Hematopoietic multipotent progenitor cell treated with erythropoietin and hydrocortisone succinate and interleukin-3 and kit ligand, for 6 days (in vitro differentiated cells): ENCODE results near the gene ENO3.

Experiments
- DNase-seq: peaks from one replicate; pipeline ENCODE4 v3.0.0-alpha.2; 2015

Gene ENO3

GRCh38 chr17:4951486-4951885, 567 bp downstream of the ENO3 start:
- no peak for DNase-seq

GRCh38 chr17:4953451-4953961, 2.6 kb downstream of the ENO3 start:
- no peak for DNase-seq

DNA sequence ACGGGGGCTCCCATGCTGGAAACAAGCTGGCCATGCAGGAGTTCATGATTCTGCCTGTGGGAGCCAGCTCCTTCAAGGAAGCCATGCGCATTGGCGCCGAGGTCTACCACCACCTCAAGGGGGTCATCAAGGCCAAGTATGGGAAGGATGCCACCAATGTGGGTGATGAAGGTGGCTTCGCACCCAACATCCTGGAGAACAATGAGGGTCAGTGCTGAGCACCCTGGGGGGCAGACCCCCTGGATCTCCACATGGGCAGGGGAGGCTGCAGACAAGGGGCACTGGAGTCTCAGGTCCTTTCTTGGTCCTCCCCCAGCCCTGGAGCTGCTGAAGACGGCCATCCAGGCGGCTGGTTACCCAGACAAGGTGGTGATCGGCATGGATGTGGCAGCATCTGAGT, 4.2 kb downstream of the ENO3 start:
- DNase-seq = no peak

DNA sequence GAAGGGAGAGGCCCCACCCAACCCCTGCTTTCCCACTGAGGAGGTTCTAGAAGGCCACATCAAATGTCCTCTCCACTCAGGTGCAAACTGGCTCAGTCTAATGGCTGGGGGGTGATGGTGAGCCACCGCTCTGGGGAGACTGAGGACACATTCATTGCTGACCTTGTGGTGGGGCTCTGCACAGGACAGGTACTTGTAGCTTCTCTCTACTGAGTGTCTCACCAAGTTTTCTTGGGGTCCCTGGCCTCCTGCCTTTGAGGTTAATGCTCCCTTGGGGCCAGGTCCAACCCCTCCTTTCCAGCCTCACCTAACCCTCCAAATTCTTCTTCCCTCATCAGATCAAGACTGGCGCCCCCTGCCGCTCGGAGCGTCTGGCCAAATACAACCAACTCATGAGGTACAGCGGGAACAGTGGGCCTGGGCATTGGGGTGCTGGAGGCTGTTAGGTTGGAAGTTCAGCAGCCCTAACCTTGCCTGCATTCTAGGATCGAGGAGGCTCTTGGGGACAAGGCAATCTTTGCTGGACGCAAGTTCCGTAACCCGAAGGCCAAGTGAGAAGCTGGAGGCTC, 5.7 kb downstream of the ENO3 start:
- peak; percentile 70 for DNase-seq

- no peak for DNase-seq
Measured at GRCh38 chr17:4958102-4958501, 7.2 kb downstream of the ENO3 start.

- DNase-seq = no peak
Measured at GRCh38 chr17:4959261-4959965, 8.5 kb downstream of the ENO3 start.

DNA sequence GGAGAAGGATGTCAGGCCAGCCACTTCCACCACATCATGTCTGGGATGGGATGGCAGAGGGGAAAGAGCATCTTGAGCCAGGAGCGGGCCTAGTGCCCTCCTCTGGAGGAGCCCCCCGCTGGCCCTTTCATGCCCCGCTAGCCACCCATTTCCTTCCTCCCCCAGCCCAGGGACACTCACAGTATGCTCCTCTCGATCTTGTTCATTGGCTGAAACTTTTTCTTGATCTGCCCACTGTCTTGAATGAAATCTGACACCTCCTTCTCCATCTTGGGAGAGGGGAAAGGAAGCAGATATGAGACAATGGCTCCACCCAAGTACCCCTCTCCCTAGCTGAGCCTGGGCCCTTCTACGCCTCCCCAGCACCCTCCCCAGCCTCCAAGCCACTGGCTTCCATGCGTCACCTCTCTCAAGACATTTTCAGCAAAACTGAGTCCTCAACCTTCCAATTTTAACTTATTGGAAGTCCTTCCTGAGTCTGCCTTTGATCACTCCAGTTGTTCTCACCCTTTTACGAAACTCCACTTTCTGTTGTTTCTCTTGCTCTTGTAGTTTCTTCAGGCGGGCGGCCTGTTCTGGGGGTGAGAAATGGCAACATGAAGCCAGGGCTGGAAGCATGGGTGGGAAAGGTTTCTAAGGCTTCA, 9.5 kb downstream of the ENO3 start:
- DNase-seq = no peak

- no peak for DNase-seq
Measured at GRCh38 chr17:4965311-4965986, 14.5 kb downstream of the ENO3 start.

DNA sequence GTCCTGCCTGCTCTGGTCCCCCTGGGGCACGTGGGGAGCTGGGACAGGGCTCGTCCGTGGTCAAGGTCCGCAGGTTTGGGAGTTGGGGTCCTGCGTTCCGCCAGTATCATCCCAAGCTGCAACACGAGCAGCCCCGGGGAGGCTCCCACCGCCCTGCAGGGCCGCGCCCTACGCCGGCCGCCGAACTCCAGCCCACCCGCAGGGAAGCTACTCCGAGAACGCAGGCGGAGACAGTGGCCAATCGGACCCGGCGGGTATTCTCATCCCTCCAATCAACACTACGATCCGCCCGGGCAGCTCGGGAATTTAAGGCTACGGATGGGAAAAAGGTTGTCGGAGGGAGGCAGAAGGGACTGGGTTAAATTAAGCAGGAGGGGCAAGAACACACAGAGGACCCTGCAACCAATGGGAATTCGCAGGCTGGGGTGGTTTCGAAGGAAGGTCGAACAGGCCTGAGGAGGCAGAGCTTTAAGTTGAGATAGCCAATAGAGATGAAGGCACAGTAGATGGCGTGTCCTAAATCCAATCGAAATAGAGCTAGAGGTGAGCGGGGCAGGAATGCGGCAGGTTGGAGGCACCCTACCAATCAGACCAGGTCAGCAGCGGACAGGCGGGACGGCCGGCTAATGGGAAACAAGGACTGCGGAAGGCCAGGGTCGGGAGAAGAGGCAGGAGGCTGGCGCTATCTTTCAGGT, 16.1 kb downstream of the ENO3 start:
- peak; percentile 99 for DNase-seq

- peak; percentile 98 for DNase-seq
Measured at GRCh38 chr17:4967539-4968485, 16.9 kb downstream of the ENO3 start, which contains the start of gene SPAG7. Gene SPAG7 (minus strand): TSS chr17:4967817. CDS start chr17:4967804, 13 bp downstream.

DNA sequence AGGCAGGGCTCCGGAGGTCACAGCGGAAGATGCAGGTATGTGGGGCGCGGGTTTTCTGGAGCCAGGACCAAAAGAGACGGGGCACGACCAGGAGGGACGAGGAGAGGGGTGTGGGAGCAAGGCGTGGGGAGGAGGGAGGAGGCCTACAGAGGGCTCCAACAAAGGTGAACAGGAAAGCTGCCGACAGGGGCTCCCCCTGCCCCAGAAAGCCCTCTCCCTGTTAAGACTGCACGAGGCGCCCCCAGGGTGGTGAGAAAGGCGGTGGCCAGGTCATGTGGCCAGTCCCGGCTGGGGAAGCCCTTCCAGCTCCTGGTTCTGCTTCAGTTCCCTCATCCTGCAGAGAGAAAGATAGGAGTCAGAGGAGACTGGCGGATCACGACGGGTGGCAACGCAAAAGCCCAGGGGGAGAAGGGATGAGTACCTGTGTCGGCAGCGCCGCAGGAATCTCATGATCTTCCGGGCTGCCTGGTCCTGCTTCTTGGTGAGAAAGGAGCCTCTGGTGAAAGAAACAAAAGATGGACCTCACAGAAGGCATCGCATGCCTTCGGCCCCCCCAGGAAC, 17.6 kb downstream of the ENO3 start:
- DNase-seq = peak; percentile 33

GRCh38 chr17:4969047-4969550, 18.2 kb downstream of the ENO3 start:
- peak; percentile 22 for DNase-seq

DNA sequence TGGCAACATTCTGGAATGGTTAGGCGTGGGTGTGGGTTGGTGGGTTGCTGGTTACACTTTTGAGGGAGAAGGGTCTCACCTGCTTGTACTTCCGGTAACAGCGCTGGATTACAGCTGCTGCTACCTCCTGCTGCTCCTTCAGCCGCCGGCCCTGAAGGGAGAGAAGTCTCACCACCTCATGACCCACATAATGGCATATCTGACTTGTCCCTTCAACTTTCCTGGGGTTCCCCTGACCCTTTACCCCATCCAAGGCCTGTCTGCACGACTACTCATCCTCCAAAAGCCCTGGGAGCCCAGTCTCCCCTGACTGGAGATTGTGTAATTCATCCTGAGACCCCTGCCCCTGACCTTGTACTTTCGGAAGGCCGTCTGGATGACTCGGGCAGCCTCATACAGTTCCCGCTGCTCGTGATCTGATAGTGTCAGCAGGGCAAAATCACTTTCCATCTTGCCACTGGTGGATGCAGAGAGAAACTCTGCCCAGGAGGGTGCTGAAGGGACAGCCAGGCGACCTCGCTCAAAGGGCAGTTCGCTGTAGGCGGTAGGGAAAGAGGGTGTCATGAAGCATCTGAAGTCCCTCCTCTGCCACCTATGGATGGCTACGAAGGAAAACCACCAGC, 18.7 kb downstream of the ENO3 start:
- DNase-seq = no peak

DNA sequence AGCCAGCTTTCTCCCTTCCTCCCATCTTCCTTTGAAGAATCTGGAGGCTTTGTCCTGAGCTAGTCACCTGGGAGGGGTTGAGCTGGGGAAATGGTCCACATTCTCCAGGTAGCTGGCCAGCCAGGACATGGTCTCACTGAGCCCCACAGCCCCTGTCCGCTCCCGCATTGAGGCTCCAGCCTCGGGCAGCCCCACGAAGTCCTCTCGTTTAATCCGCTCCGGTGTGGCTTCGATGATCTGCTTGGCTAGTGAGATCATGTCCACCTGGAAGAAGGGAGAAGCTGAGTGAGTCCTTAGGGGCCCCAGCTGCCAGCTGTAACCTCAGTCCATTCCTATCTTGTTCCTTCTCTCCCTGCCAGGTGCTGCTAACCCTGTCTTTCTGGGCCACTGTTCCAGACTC, 19.4 kb downstream of the ENO3 start:
- DNase-seq = no peak

GRCh38 chr17:4971826-4972225, 20.9 kb downstream of the ENO3 start:
- DNase-seq = no peak

- no peak for DNase-seq
Measured at GRCh38 chr17:4972322-4972721, 21.4 kb downstream of the ENO3 start.

GRCh38 chr17:4972752-4973151, 21.8 kb downstream of the ENO3 start:
- no peak for DNase-seq

DNA sequence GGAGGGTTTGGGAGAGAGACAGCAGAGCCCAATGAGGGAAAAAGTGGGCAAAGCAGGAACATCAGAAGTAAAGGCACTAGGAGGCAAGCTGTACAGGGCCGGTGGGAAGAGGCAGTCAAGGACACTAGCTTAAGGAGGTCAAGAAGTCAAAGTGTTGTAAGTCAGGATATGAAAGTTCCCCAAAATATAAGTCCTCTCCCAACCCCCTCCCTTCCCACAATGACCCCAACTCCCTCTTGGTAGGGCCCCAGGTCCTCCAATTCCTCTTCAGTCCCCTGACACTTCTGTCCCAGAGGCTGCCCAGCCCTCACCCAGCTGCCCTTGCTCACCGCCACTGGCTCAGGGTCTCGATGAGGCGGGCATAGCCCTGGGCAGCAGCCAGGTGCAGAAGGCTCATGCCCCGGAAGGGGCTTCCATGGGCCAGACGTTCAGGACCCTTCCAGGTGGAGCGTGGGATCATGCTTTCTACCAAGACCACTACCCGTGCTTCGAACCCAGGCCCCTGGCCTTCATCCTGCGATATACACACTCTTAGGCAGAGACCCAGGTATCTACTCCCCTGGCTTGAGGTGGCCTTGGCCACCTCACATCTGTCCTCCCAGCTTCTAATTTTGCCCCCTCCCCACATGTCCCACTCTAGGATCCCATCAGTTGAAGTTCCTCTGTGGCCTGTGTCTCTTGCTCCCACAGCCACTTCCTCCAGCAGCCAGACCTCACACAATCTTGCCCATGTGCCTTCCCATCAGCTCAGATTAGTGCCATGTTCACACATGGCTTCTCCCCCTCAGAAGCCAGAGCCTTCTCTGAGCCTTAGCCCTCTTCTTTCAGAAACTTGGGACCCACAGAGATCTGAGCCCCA, 22.6 kb downstream of the ENO3 start:
- DNase-seq = no peak

DNA sequence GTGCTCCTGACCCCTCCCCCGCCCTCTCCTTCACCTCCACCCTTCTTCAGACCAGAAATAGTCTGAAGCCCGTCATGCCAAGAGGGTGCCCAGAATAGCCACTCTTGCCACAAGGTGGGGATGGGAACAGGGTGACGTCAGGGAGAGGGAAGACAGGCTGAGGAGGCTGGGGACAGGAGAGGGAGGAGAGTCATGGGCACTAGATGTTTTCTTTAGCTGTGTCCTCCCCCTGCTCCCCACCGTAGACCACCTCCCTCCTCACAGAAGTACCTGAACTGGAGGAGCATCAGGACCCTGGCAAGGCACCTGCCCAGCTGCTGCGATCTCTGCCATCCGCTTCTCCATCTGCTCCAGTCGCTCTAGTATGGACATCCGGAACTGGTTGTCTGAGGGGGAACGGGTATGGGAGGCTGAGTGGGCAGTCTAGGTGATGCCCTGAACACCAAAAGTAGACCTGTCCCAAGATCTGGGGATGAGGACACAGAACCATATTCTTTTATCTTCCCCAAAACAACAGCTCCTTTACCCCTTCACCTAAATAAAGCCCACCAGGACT, 23.3 kb downstream of the ENO3 start:
- DNase-seq = no peak
